Nephron progenitor cell (in vitro differentiated cells): ENCODE data around the gene CCDC77.
A peak's percentile ranks its signal among the peaks of the same experiment; 100 is the strongest.
"Not testable (repeated sequence)": the region's sequence is repeated elsewhere in the genome, so short reads cannot be mapped to it uniquely, and the experiment has no call there.

Source experiments
- DNase-seq: peaks from one replicate; pipeline ENCODE4 v3.0.0; 2021
- H3K27ac Mint-ChIP-seq: 2 replicates; pipeline ENCODE4 v1.8.0; 2021; ENCODE audit warnings: mild to moderate bottlenecking, moderate library complexity, mixed read lengths
- H3K27me3 Mint-ChIP-seq: 2 replicates; pipeline ENCODE4 v1.8.0; 2021; ENCODE audit warnings: mild to moderate bottlenecking, low read depth, mixed read lengths; ENCODE audit not compliant: poor library complexity
- H3K36me3 Mint-ChIP-seq: 2 replicates; pipeline ENCODE4 v1.8.0; 2021; ENCODE audit warnings: low read depth, mixed read lengths
- H3K4me1 Mint-ChIP-seq: 2 replicates; pipeline ENCODE4 v1.8.0; 2021; ENCODE audit warnings: mixed read lengths
- H3K4me3 Mint-ChIP-seq: 2 replicates; pipeline ENCODE4 v1.8.0; 2021; ENCODE audit warnings: mild to moderate bottlenecking, moderate library complexity, mixed read lengths
- H3K9me3 Mint-ChIP-seq: 2 replicates; pipeline ENCODE4 v1.8.0; 2021; ENCODE audit warnings: mild to moderate bottlenecking, moderate library complexity, mixed read lengths
- CTCF ChIP-seq: fragments of 200-600 bp; sonication (generic); IDR thresholded peaks from 2 replicates; pipeline ENCODE4 v1.5.0; 2021; ENCODE audit warnings: antibody characterized with exemption

Gene CCDC77

GRCh38 chr12:402029-402389 is 565 bp downstream of the CCDC77 start:
- Mint-ChIP-seq H3K36me3 (peaks cover 16% of the 10 kb centered on the region), H3K27me3 (peaks cover 18% of the 10 kb centered on the region), H3K4me3 (no peak overlapping the region), H3K9me3 (no peaks in the 10 kb centered on the region), H3K4me1 (no peaks in the 10 kb centered on the region), H3K27ac (no peak overlapping the region)
- DNase-seq = peak; percentile 17
- TF ChIP-seq CTCF = peak; percentile 19

DNA sequence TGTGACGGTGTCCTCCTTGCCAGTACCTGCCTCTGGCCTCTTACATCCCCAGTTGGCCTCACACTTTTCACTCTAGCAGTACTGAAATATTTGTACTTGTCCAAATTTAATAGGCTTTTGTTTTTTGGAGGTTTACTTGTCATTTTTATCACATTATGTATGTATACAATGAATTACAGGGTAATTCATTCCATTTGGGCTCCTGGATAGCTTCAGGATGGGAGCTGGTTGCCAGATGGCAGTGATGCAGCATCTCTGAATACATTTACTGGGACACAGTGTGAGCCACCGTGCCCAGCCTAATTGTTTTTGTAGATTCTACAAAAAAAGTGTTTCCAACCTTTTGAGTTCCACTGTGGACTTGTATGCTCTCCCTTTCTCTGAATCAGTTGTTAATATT is 13.4 kb downstream of the CCDC77 start:
- Mint-ChIP-seq H3K27me3 (peaks cover 4% of the 10 kb centered on the region), H3K9me3 (no peaks in the 10 kb centered on the region), H3K36me3 (peaks cover 73% of the 10 kb centered on the region), H3K27ac (peak overlapping the region; percentile 0), H3K4me1 (no peaks in the 10 kb centered on the region), H3K4me3 (no peak overlapping the region)
- DNase-seq = no peak
- TF ChIP-seq CTCF = no peak

GRCh38 chr12:418432-418831 is 17.0 kb downstream of the CCDC77 start:
- no peaks in the 10 kb centered on the region for H3K9me3 Mint-ChIP-seq
- H3K4me3 Mint-ChIP-seq = no peak overlapping the region
- no peak for DNase-seq
- H3K27me3 Mint-ChIP-seq = no peaks in the 10 kb centered on the region
- H3K36me3 Mint-ChIP-seq = peaks cover 60% of the 10 kb centered on the region
- no peak overlapping the region for H3K27ac Mint-ChIP-seq
- no peaks in the 10 kb centered on the region for H3K4me1 Mint-ChIP-seq
- no peak for TF ChIP-seq CTCF

DNA sequence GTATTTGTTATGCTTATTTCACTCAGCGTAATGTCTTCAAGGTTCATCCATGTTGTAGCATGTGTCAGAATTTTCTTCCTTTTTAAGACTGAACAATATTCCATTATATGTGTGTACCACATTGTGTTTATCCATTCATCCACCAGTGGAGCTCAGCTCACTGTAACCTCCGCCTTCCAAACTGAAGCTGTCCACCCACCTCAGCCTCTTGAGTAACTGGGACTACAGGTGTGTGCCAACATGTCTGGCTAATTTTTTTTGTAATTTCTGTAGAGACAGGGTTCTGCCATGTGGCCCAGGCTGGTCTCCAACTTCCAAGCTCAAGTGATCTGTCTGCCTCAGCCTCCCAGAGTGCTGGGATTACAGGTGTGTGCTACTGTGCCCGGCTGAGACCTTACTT is 21.1 kb downstream of the CCDC77 start:
- H3K9me3 Mint-ChIP-seq = no peaks in the 10 kb centered on the region
- peak overlapping the region; percentile 60 for H3K27ac Mint-ChIP-seq
- DNase-seq = no peak
- H3K4me1 Mint-ChIP-seq = no peaks in the 10 kb centered on the region
- H3K27me3 Mint-ChIP-seq = no peaks in the 10 kb centered on the region
- no peak overlapping the region for H3K4me3 Mint-ChIP-seq
- peaks cover 65% of the 10 kb centered on the region for H3K36me3 Mint-ChIP-seq
- no peak for TF ChIP-seq CTCF

DNA sequence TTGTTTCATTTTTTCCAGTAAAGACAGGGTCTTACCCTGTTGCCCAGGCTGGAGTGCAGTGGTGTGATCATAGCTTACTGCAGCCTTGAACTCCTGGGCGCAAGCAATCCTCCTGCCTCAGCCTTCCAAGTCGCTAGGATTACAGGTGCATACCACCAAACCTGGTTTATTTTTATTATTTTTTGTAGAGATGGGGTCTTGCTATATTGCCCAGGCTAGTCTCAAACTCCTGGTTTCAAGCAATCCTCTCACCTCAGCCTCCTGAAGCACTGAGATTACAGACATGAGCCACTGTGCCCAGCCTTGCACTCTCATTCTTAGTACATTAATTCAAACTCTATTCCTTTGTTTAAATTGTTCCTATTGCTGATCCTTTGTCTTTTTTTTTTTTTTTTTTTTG is 34.3 kb downstream of the CCDC77 start:
- peaks cover 77% of the 10 kb centered on the region for H3K36me3 Mint-ChIP-seq
- H3K27me3 Mint-ChIP-seq, H3K27ac Mint-ChIP-seq, H3K4me1 Mint-ChIP-seq, H3K9me3 Mint-ChIP-seq, H3K4me3 Mint-ChIP-seq, DNase-seq: not testable (repeated sequence)

DNA sequence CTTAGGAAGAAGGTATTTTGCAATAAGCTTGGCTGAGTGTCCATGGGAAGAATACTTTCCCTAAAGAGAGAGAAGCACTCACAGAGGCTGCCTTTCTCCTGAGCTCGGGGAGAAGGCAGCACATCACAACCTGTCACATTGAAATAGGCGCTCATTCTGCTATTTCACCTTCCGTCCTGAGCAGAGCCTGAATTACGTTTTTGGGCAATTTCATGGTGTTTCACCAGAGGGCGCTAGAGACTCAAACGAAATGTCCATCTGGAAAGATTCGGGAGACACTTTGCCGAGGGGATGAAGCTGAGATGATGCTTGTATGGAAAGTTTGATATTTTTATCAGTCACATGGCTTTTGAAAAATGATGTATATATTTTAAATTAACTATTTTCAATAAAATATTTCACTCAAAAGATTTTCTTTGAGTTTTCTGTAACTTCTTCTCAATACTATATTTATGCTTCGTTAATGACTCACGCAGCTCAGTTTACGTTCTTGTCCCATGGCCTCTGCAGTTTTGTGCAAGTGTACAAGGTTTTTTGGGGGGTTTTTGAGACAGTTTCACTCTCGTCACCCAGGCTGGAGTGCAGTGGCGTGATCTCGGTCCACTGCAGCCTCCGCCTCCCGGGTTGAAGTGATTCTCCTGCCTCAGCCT is 40.9 kb downstream of the CCDC77 start:
- Mint-ChIP-seq H3K4me1 (no peaks in the 10 kb centered on the region), H3K36me3 (peaks cover 45% of the 10 kb centered on the region), H3K9me3 (no peaks in the 10 kb centered on the region), H3K27ac (no peak overlapping the region), H3K4me3 (no peak overlapping the region), H3K27me3 (peaks cover 7% of the 10 kb centered on the region)
- peak; percentile 72 for DNase-seq
- TF ChIP-seq CTCF = peak; percentile 80
